Liver (tissue), 9 donors: ENCODE measurements around the gene IBA57. TPM values are rescaled to one million over a fixed set of nuclear protein-coding genes. Genes with fewer than 3 reads are reported as not detected.

Source experiments
- DNase-seq: peaks from one replicate; pipeline ENCODE4 v3.0.0-alpha.2; 2017; ENCODE audit warnings: low spot score
- H3K27ac ChIP-seq, 2 donors: one replicate each; pipeline ENCODE4 v1.7.0; 2013; ENCODE audit warnings: inconsistent platforms in 2 of 2, low read length in 2 of 2, control low read depth in 1 of 2, low read depth in 1 of 2, mild to moderate bottlenecking in 1 of 2
- H3K27me3 ChIP-seq, 4 donors: one replicate each; pipeline versions ENCODE4 v1.6.1 to v1.7.0; 2013; ENCODE audit warnings: low read length in 3 of 4, inconsistent platforms in 1 of 4, mild to moderate bottlenecking in 1 of 4, moderate library complexity in 1 of 4; ENCODE audit not compliant: control insufficient read depth in 4 of 4, insufficient read depth in 4 of 4
- H3K36me3 ChIP-seq, 4 donors: one replicate each; pipeline versions ENCODE4 v1.6.1 to v1.7.0; 2013; ENCODE audit warnings: low read length in 3 of 4, mild to moderate bottlenecking in 3 of 4, low read depth in 1 of 4, moderate library complexity in 1 of 4; ENCODE audit not compliant: control insufficient read depth in 4 of 4, insufficient read depth in 3 of 4
- H3K4me1 ChIP-seq, 4 donors: one replicate each; pipeline versions ENCODE4 v1.6.1 to v1.7.0; 2013; ENCODE audit warnings: low read length in 3 of 4, mild to moderate bottlenecking in 3 of 4, moderate library complexity in 1 of 4; ENCODE audit not compliant: control insufficient read depth in 4 of 4, insufficient read depth in 4 of 4
- H3K4me3 ChIP-seq, 3 donors: one replicate each; pipeline versions ENCODE4 v1.6.1 to v1.7.0; 2013; ENCODE audit warnings: low read length in 3 of 3, control low read depth in 1 of 3, low read depth in 1 of 3, mild to moderate bottlenecking in 1 of 3
- H3K9ac ChIP-seq, 2 donors: one replicate each; pipeline ENCODE4 v1.7.0; 2013; ENCODE audit warnings: low read length in 2 of 2, mild to moderate bottlenecking in 2 of 2, moderate library complexity in 2 of 2, control low read depth in 1 of 2, low read depth in 1 of 2
- H3K9me3 ChIP-seq, 4 donors: one replicate each; pipeline versions ENCODE4 v1.6.1 to v1.7.0; 2013; ENCODE audit warnings: low read length in 3 of 4; ENCODE audit not compliant: control insufficient read depth in 4 of 4
- ATF3 ChIP-seq: IDR thresholded peaks from 2 replicates; pipeline ENCODE4 v1.6.1; 2016; ENCODE audit warnings: antibody characterized with exemption
- CTCF ChIP-seq: fragments of 150-350 bp; IDR thresholded peaks from 2 replicates; pipeline ENCODE4 v1.5.1; 2017; ENCODE audit warnings: improper control_type of control experiment, low read depth, low read length; ENCODE audit not compliant: missing input control
- EGR1 ChIP-seq, 2 donors: IDR thresholded peaks; 2 replicates each; pipeline ENCODE4 v1.6.1; 2016 to 2018; ENCODE audit warnings: antibody characterized with exemption in 2 of 2, low read depth in 2 of 2
- FOXA1 ChIP-seq: IDR thresholded peaks from 2 replicates; pipeline ENCODE4 v1.6.1; 2016; ENCODE audit warnings: antibody characterized with exemption
- FOXA2 ChIP-seq: IDR thresholded peaks from 2 replicates; pipeline ENCODE4 v1.6.1; 2016; ENCODE audit warnings: antibody characterized with exemption
- GABPA ChIP-seq, 2 donors: IDR thresholded peaks in 1 of 2; conservative IDR thresholded peaks in 1 of 2; 2 replicates each; pipeline ENCODE4 v1.6.1; 2016; ENCODE audit warnings: antibody characterized with exemption in 2 of 2, mild to moderate bottlenecking in 1 of 2, moderate library complexity in 1 of 2
- HNF4A ChIP-seq, 2 donors: conservative IDR thresholded peaks; 2 replicates each; pipeline ENCODE4 v1.6.1; 2016; ENCODE audit warnings: antibody characterized with exemption in 2 of 2, mild to moderate bottlenecking in 2 of 2
- HNF4G ChIP-seq: IDR thresholded peaks from 2 replicates; pipeline ENCODE4 v1.6.1; 2016; ENCODE audit warnings: antibody characterized with exemption
- JUND ChIP-seq, 2 donors: IDR thresholded peaks; 2 replicates each; pipeline ENCODE4 v1.6.1; 2016; ENCODE audit warnings: antibody characterized with exemption in 2 of 2
- NR2F2 ChIP-seq: IDR thresholded peaks from 2 replicates; pipeline ENCODE4 v1.6.1; 2016; ENCODE audit warnings: antibody characterized with exemption
- RAD21 ChIP-seq, 2 donors: IDR thresholded peaks; 2 replicates each; pipeline ENCODE4 v1.6.1; 2016; ENCODE audit warnings: antibody characterized with exemption in 2 of 2, mild to moderate bottlenecking in 2 of 2
- REST ChIP-seq: IDR thresholded peaks from 2 replicates; pipeline ENCODE4 v1.6.1; 2016; ENCODE audit warnings: antibody characterized with exemption, mild to moderate bottlenecking
- RXRA ChIP-seq, 2 donors: IDR thresholded peaks; 2 replicates each; pipeline ENCODE4 v1.6.1; 2017 to 2018; ENCODE audit warnings: antibody characterized with exemption in 2 of 2, mild to moderate bottlenecking in 1 of 2
- SP1 ChIP-seq: IDR thresholded peaks from 2 replicates; pipeline ENCODE4 v1.6.1; 2018; ENCODE audit warnings: antibody characterized with exemption, mild to moderate bottlenecking
- TAF1 ChIP-seq: conservative IDR thresholded peaks from 2 replicates; pipeline ENCODE4 v1.6.1; 2016; ENCODE audit warnings: antibody characterized with exemption, mild to moderate bottlenecking
- WGBS: extraction: QIAGEN DNeasy Blood & Tissue Kit; methylation state at CpG from one replicate; pipeline ENCODE4 v1.1.7; 2013; 5-methylcytosine and 5-hydroxymethylcytosine counted together
- polyA plus RNA-seq, 2 donors: library from polyadenylated mRNA; stranded (reverse) in 1 of 2; unstranded in 1 of 2; fragments of 200-250 nt in 1 of 2; fragments of >200 nt in 1 of 2; fragmentation: Nextera tagmentation in 1 of 2; extraction: Ambion mirVana in 1 of 2; gene quantifications; one replicate each; pipeline versions ENCODE4 v1.2.1 to v1.2.3, GENCODE V29; 2013 to 2015
- total RNA-seq, 2 donors: library from RNA; depleted of rRNA; stranded (reverse); fragments of >200 nt; gene quantifications; one replicate each; pipeline ENCODE4 v1.2.3, GENCODE V29; 2014
- TF ChIP-seq, protein P1 (sequence below): IDR thresholded peaks from 2 replicates; pipeline ENCODE4 v1.6.1; 2016; ENCODE audit warnings: antibody characterized with exemption
- TF ChIP-seq, protein P2 (sequence below): IDR thresholded peaks from 2 replicates; pipeline ENCODE4 v1.6.1; 2016; ENCODE audit warnings: antibody characterized with exemption
- donor health status: healthy.
- donor health status: healthy.
- donor health status: healthy.
- donor health status: healthy.
- donor health status: healthy.

The IBA57 gene
- total and polyA plus RNA-seq, 4 donors = 1.6 to 12.0 (median 8.4) TPM

DNA sequence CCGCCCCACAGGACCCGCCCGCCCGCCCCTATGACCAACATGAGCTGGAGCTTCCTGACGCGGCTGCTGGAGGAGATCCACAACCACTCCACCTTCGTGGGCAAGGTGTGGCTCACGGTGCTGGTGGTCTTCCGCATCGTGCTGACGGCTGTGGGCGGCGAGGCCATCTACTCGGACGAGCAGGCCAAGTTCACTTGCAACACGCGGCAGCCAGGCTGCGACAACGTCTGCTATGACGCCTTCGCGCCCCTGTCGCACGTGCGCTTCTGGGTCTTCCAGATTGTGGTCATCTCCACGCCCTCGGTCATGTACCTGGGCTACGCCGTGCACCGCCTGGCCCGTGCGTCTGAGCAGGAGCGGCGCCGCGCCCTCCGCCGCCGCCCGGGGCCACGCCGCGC, 7.9 kb upstream of the IBA57 start:
- TF ChIP-seq GABPA (IDR thresholded peaks at IDR 0.05 in 1 of 2, conservative IDR thresholded peaks at IDR 0.05 in 1 of 2) = no peak
- TF ChIP-seq CTCF = no peak
- no peak for TF ChIP-seq EGR1 (IDR thresholded peaks at IDR 0.05; ENCODE audit: low read depth in 2 of 2)
- no peak for TF ChIP-seq SP1
- TF ChIP-seq ATF3 = no peak
- TF ChIP-seq HNF4G = no peak
- TF ChIP-seq REST = no peak
- TF ChIP-seq RAD21 (IDR thresholded peaks at IDR 0.05) = no peak
- TF ChIP-seq FOXA2 = no peak
- TF ChIP-seq TAF1 = no peak
- Histone ChIP-seq H3K36me3 (no peaks in the 10 kb centered on the region), H3K9me3 (no peaks in the 10 kb centered on the region), H3K27ac (no peak overlapping the region), H3K9ac (no peak overlapping the region), H3K4me3 (no peak overlapping the region), H3K27me3 (no peaks in the 10 kb centered on the region), H3K4me1 (peaks cover 0 to 9% (median 0%) of the 10 kb centered on the region in 4 donors)
- DNase-seq = no peak
- 62% methylated on average over 43 of the region's 43 CpGs for WGBS

GRCh38 chr1:228158151-228159007, 7.2 kb upstream of the IBA57 start:
- H3K4me1 ChIP-seq = peaks cover 0 to 13% (median 0%) of the 10 kb centered on the region in 4 donors
- H3K27me3 ChIP-seq = no peaks in the 10 kb centered on the region
- no peak for DNase-seq
- WGBS = 32% methylated on average over 98 of the region's 98 CpGs
- H3K27ac ChIP-seq = no peak overlapping the region
- no peak overlapping the region for H3K4me3 ChIP-seq
- H3K36me3 ChIP-seq = no peaks in the 10 kb centered on the region
- no peak overlapping the region for H3K9ac ChIP-seq
- H3K9me3 ChIP-seq = no peaks in the 10 kb centered on the region
- TF ChIP-seq ATF3 = no peak
- no peak for TF ChIP-seq HNF4G
- TF ChIP-seq, protein P1, sequence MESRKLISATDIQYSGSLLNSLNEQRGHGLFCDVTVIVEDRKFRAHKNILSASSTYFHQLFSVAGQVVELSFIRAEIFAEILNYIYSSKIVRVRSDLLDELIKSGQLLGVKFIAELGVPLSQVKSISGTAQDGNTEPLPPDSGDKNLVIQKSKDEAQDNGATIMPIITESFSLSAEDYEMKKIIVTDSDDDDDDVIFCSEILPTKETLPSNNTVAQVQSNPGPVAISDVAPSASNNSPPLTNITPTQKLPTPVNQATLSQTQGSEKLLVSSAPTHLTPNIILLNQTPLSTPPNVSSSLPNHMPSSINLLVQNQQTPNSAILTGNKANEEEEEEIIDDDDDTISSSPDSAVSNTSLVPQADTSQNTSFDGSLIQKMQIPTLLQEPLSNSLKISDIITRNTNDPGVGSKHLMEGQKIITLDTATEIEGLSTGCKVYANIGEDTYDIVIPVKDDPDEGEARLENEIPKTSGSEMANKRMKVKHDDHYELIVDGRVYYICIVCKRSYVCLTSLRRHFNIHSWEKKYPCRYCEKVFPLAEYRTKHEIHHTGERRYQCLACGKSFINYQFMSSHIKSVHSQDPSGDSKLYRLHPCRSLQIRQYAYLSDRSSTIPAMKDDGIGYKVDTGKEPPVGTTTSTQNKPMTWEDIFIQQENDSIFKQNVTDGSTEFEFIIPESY = no peak
- no peak for TF ChIP-seq FOXA1
- no peak for TF ChIP-seq TAF1
- TF ChIP-seq EGR1 (IDR thresholded peaks at IDR 0.05; ENCODE audit: low read depth in 2 of 2) = no peak
- TF ChIP-seq REST = no peak
- no peak for TF ChIP-seq RXRA (IDR thresholded peaks at IDR 0.05)
- no peak for TF ChIP-seq JUND (IDR thresholded peaks at IDR 0.05)
- TF ChIP-seq FOXA2 = no peak
- TF ChIP-seq, protein P2, sequence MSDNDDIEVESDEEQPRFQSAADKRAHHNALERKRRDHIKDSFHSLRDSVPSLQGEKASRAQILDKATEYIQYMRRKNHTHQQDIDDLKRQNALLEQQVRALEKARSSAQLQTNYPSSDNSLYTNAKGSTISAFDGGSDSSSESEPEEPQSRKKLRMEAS = no peak
- TF ChIP-seq HNF4A (conservative IDR thresholded peaks at IDR 0.05) = no peak
- TF ChIP-seq RAD21 (IDR thresholded peaks at IDR 0.05) = no peak
- TF ChIP-seq GABPA (IDR thresholded peaks at IDR 0.05 in 1 of 2, conservative IDR thresholded peaks at IDR 0.05 in 1 of 2) = no peak
- TF ChIP-seq NR2F2 = no peak
